HG03378 (cell line): ENCODE data around the gene SS18L1.

Experiments
- ATAC-seq: cut with Tn5 transposase; IDR thresholded peaks from one replicate; pipeline ENCODE4 v1.9.1; 2021; ENCODE audit warnings: mild to moderate bottlenecking, moderate library complexity; ENCODE audit not compliant: unreplicated experiment

Gene SS18L1

GRCh38 chr20:62222972-62223371 lies 79.4 kb downstream of the SS18L1 start:
- no peak for ATAC-seq

DNA sequence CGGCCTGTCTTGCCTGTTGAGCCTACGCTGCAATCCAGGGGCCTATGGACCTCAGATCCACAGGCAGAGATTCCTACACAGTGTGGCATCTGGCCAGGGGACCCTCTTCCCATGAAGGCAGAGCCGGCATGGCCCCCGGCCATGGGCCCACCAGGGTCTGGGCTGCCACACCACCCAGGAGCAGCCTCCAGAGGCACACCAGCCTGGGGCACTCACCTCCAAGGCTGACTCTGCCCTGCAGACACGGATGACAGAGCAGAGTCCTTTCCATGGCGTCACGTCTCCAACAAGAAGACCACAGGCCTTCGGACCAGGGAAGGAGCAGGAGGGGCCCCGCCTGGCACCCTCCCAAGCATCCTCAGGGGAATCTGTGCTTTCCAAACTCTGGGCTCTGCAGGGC lies 80.0 kb downstream of the SS18L1 start:
- no peak for ATAC-seq

- no peak for ATAC-seq
These were observed 80.7 kb downstream of the SS18L1 start for GRCh38 chr20:62224113-62224855.

DNA sequence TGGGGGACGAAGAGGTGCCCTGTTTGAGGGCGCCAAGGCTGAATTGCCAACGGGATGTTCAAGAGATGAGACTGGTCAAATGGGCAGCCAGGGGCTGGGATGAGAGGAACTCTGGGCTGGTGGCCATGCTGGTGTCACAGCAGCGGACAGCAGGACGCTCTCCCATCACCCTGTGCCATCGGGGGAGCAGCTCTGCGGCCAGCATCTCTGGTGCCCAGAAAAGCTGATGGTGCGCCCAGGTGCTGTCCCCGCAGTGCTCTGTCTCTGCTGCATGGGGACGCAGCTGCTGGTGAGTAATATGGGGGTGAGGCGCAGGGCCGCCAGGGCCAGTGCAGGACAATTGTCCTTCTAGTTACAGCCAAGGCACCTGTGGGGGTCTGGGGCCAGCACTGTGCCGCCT lies 81.5 kb downstream of the SS18L1 start:
- no peak for ATAC-seq

GRCh38 chr20:62225820-62226635 lies 82.5 kb downstream of the SS18L1 start:
- ATAC-seq: no peak

- ATAC-seq: no peak
These were observed 83.4 kb downstream of the SS18L1 start for GRCh38 chr20:62226707-62227590.

DNA sequence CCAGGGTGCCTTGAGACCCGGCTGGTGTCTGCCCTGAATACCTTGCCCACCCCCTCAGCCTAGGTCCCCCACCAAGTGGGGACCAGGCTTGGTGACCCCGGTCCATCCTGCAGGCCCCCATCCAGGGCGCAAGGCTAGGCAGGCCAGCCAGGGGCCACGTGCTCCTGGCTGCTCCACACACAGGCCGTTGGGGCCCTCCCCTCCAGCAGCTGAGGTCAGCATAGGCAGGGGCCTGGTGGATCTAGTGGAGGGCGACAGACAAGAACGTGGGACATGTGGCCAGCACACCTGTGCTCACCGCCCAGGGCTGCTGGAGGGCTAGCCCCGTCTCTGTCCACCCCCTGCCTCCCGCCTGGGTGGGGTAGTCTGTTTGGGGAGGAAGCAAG lies 84.0 kb downstream of the SS18L1 start:
- no peak for ATAC-seq

DNA sequence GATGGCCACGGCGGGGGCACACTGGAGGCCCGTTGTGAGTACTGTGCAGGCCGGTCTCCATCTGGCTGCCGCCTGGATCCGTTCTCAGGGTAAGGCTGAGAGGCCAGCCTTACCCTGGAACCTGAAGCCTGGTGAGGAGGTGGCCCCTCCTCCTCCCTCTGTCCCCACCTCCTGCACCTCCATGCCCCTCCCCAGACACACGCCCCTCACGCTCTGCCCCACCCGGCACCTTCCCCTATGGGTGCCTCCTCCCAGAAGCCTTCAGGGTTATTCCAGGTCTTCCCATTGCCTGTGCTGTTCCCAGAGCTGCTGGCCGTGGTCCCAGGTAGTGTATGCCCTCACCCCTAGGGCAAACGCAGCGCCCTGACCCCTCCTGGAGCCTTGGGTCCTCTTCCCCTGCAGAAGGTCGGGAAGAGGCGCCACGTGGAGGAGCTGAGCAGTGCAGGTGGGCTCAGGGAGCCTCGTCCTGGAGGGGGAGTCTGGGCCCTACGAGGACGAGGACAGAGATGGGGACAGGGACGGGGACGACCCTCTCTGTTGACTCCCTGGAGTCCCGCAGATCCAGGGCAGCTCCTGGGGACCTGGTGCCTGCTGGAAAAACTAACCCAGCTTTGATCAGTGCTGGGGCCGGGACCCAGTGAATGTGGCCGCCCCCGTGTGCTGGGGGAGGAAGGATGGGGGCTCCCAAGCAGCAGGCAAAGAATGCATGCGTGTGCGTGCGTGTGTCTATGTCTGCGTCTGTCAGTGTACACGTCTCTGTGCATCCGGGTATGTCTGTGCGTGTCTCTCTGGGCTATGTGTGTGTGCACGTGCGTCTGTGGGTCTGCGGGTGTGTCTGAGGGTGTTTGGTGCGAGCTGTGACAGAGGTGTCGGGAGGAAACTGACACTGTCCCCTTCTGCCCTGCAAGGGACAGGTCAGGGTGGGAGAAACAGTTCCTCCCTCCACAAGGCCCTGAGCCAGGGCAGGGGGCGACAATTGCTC lies 84.7 kb downstream of the SS18L1 start:
- no peak for ATAC-seq

GRCh38 chr20:62228982-62229545 lies 85.5 kb downstream of the SS18L1 start:
- no peak for ATAC-seq

GRCh38 chr20:62229667-62230066 lies 86.1 kb downstream of the SS18L1 start:
- no peak for ATAC-seq

- ATAC-seq: no peak
These were observed 86.7 kb downstream of the SS18L1 start for GRCh38 chr20:62230276-62230675.

GRCh38 chr20:62230696-62231095 lies 87.1 kb downstream of the SS18L1 start:
- no peak for ATAC-seq

- ATAC-seq: no peak
These were observed 87.7 kb downstream of the SS18L1 start for GRCh38 chr20:62231292-62231691.
